ENCODE results near the gene METTL2B. TPM values are rescaled to one million over a fixed set of nuclear protein-coding genes. Genes with fewer than 3 reads are reported as not detected.

METTL2B gene
- total and polyA plus RNA-seq, 2 donors (not counting 1 experiment from before 2014, with no cell fraction given), result 8.9 to 22.7 TPM

GRCh38 chr7:128458956-128459355 lies 17.6 kb upstream of the METTL2B start:
- Histone ChIP-seq H3K9me3 (ENCODE audit: control extremely low read depth in 1 of 3, control insufficient read depth in 2 of 3, insufficient read depth in 1 of 3, low read length in 2 of 3) (no peaks in the 10 kb centered on the region), H3K79me2 (ENCODE audit: control insufficient read depth, insufficient read depth, low read length) (peaks cover 20% of the 10 kb centered on the region), H2AFZ (ENCODE audit: insufficient read depth, low read depth, low read length, poor library complexity, severe bottlenecking) (peak overlapping the region; percentile 11), H3K9ac (ENCODE audit: low read length) (no peak overlapping the region), H3K4me3 (ENCODE audit: control extremely low read depth in 1 of 5, extremely low read depth in 1 of 5, insufficient read depth in 1 of 5, low read depth in 2 of 5, low read length in 4 of 5) (no peak overlapping the region), H3K27me3 (replicated peaks in 1 of 4; ENCODE audit: control extremely low read depth in 1 of 4, control insufficient read depth in 3 of 4, insufficient read depth in 4 of 4, low read length in 3 of 4) (no peaks in the 10 kb centered on the region), H3K4me2 (replicated peaks; ENCODE audit: low read depth, low read length, poor library complexity, severe bottlenecking) (no peak overlapping the region), H3K36me3 (replicated peaks in 1 of 2; ENCODE audit: control extremely low read depth in 1 of 2, control insufficient read depth in 1 of 2, extremely low read depth in 1 of 2, insufficient read depth in 2 of 2, low read length in 1 of 2) (no peaks in the 10 kb centered on the region), H3K4me1 (ENCODE audit: control insufficient read depth in 2 of 2, insufficient read depth in 2 of 2, low read length in 2 of 2) (peaks cover 22 to 24% of the 10 kb centered on the region in 2 donors), H4K20me1 (ENCODE audit: control insufficient read depth, insufficient read depth, low read length, poor library complexity, severe bottlenecking) (peaks cover 11% of the 10 kb centered on the region), H3K27ac (ENCODE audit: low read length in 2 of 2) (peak overlapping the region in 1 of 2 donors; percentile 10)
- H3K9me3 Mint-ChIP-seq (ENCODE audit: insufficient read depth), result no peaks in the 10 kb centered on the region
- H3K27ac Mint-ChIP-seq, result no peak overlapping the region
- ChIA-PET POLR2A (no interaction called here), CTCF (interaction anchor here (1.0 to 4.2 kb wide), 21 partner anchors 8 to 77 kb away, joined by 3 to 541 read pairs (median 9); partner anchors contain the start of gene METTL2B)
- DNase-seq (no peak), ATAC-seq (ENCODE audit: low read depth) (no peak)
- no peak for TF ChIP-seq CTCF (IDR thresholded peaks at IDR 0.05)
- no peak for TF ChIP-seq EZH2 (IDR thresholded peaks at IDR 0.05; ENCODE audit: borderline replicate concordance, insufficient read depth, low read depth, low read length, poor library complexity, severe bottlenecking)
- H3K4me3 Mint-ChIP-seq, result no peak overlapping the region
- intact Hi-C loops (cut with micrococcal nuclease), result loop anchor here (1.0 to 10.0 kb wide), 4 partner anchors 32 to 276 kb away; partner anchors contain the start of genes CALU and RBM28
- H3K27me3 Mint-ChIP-seq, result no peaks in the 10 kb centered on the region
- H3K4me1 Mint-ChIP-seq, result peaks cover 26% of the 10 kb centered on the region
- 80% methylated on average over 2 of the region's 3 CpGs for WGBS (ENCODE audit: insufficient coverage)

GRCh38 chr7:128459394-128459878 lies 17.1 kb upstream of the METTL2B start:
- ATAC-seq (ENCODE audit: low read depth) (peak; percentile 48), DNase-seq (peak; percentile 84)
- Mint-ChIP-seq H3K4me3 (peak overlapping the region; percentile 46), H3K27ac (peak overlapping the region; percentile 68), H3K27me3 (no peaks in the 10 kb centered on the region), H3K9me3 (ENCODE audit: insufficient read depth) (no peaks in the 10 kb centered on the region), H3K4me1 (peaks cover 26% of the 10 kb centered on the region)
- H3K79me2 ChIP-seq (ENCODE audit: control insufficient read depth, insufficient read depth, low read length), result peaks cover 20% of the 10 kb centered on the region
- peak overlapping the region; percentile 11 for H2AFZ ChIP-seq (ENCODE audit: insufficient read depth, low read depth, low read length, poor library complexity, severe bottlenecking)
- 12% methylated on average over 3 of the region's 5 CpGs for WGBS (ENCODE audit: insufficient coverage)
- intact Hi-C loops (cut with micrococcal nuclease), result loop anchor here (1.0 to 10.0 kb wide), 4 partner anchors 32 to 275 kb away; partner anchors contain the start of genes CALU and RBM28
- H4K20me1 ChIP-seq (ENCODE audit: control insufficient read depth, insufficient read depth, low read length, poor library complexity, severe bottlenecking), result peaks cover 11% of the 10 kb centered on the region
- ChIA-PET CTCF (interaction anchor here (0.7 to 4.2 kb wide), 23 partner anchors 9 to 763 kb away, joined by 3 to 541 read pairs (median 7); partner anchors contain the start of genes ATP6V1F and METTL2B), POLR2A (interaction anchor here (0.6 kb wide), 1 partner anchor 79 kb away, joined by 4 read pairs; no protein-coding TSS in a partner anchor)
- H3K4me3 ChIP-seq (ENCODE audit: control extremely low read depth in 1 of 5, extremely low read depth in 1 of 5, insufficient read depth in 1 of 5, low read depth in 2 of 5, low read length in 4 of 5), result no peak overlapping the region
- H3K27me3 ChIP-seq (replicated peaks in 1 of 4; ENCODE audit: control extremely low read depth in 1 of 4, control insufficient read depth in 3 of 4, insufficient read depth in 4 of 4, low read length in 3 of 4), result no peaks in the 10 kb centered on the region
- peak overlapping the region; percentile 29 for H3K4me2 ChIP-seq (replicated peaks; ENCODE audit: low read depth, low read length, poor library complexity, severe bottlenecking)
- TF ChIP-seq CTCF (IDR thresholded peaks at IDR 0.05), result peak; percentile 85
- TF ChIP-seq EZH2 (IDR thresholded peaks at IDR 0.05; ENCODE audit: borderline replicate concordance, insufficient read depth, low read depth, low read length, poor library complexity, severe bottlenecking), result no peak
- H3K4me1 ChIP-seq (ENCODE audit: control insufficient read depth in 2 of 2, insufficient read depth in 2 of 2, low read length in 2 of 2), result peaks cover 22 to 24% of the 10 kb centered on the region in 2 donors
- H3K36me3 ChIP-seq (replicated peaks in 1 of 2; ENCODE audit: control extremely low read depth in 1 of 2, control insufficient read depth in 1 of 2, extremely low read depth in 1 of 2, insufficient read depth in 2 of 2, low read length in 1 of 2), result no peaks in the 10 kb centered on the region
- H3K9ac ChIP-seq (ENCODE audit: low read length), result no peak overlapping the region
- no peak overlapping the region for H3K27ac ChIP-seq (ENCODE audit: low read length in 2 of 2)
- H3K9me3 ChIP-seq (ENCODE audit: control extremely low read depth in 1 of 3, control insufficient read depth in 2 of 3, insufficient read depth in 1 of 3, low read length in 2 of 3), result no peaks in the 10 kb centered on the region

Measured in B cell (primary cell).